ENCODE measurements around the gene RNF19B.
"Not testable (repeated sequence)": the region's sequence is repeated elsewhere in the genome, so short reads cannot be mapped to it uniquely, and the experiment has no call there.

Gene RNF19B

GRCh38 chr1:33001282-33001681, 36.7 kb upstream of the RNF19B start:
- TF ChIP-seq CTCF (IDR thresholded peaks at IDR 0.05; ENCODE audit: low read length, missing control alignments), result peak; percentile 13
- DNase-seq (ENCODE audit: low read depth), result no peak
- H3K4me3 ChIP-seq (replicated peaks; ENCODE audit: low read depth, low read length), result no peak overlapping the region

GRCh38 chr1:33000427-33001026, 35.9 kb upstream of the RNF19B start:
- no peak for TF ChIP-seq CTCF (IDR thresholded peaks at IDR 0.05; ENCODE audit: low read length, missing control alignments)
- no peak overlapping the region for H3K4me3 ChIP-seq (replicated peaks; ENCODE audit: low read depth, low read length)
- DNase-seq (ENCODE audit: low read depth), result no peak

GRCh38 chr1:32998997-32999396, 34.4 kb upstream of the RNF19B start:
- DNase-seq (ENCODE audit: low read depth), result peak; percentile 33
- TF ChIP-seq CTCF (IDR thresholded peaks at IDR 0.05; ENCODE audit: low read length, missing control alignments), result no peak
- no peak overlapping the region for H3K4me3 ChIP-seq (replicated peaks; ENCODE audit: low read depth, low read length)

- TF ChIP-seq CTCF (IDR thresholded peaks at IDR 0.05; ENCODE audit: low read length, missing control alignments), result no peak
- peak; percentile 30 for DNase-seq (ENCODE audit: low read depth)
- H3K4me3 ChIP-seq (replicated peaks; ENCODE audit: low read depth, low read length), result no peak overlapping the region
Measured at GRCh38 chr1:32998064-32998463, 33.5 kb upstream of the RNF19B start.

- H3K4me3 ChIP-seq (replicated peaks; ENCODE audit: low read depth, low read length), result no peak overlapping the region
- TF ChIP-seq CTCF (IDR thresholded peaks at IDR 0.05; ENCODE audit: low read length, missing control alignments), result no peak
- DNase-seq (ENCODE audit: low read depth), result peak; percentile 84
Measured at GRCh38 chr1:32997381-32997891, 32.8 kb upstream of the RNF19B start.

- not testable (repeated sequence) for H3K4me3 ChIP-seq (replicated peaks; ENCODE audit: low read depth, low read length); DNase-seq (ENCODE audit: low read depth)
Measured at GRCh38 chr1:32993324-32993636, 28.7 kb upstream of the RNF19B start.

GRCh38 chr1:32992489-32993323, 28.1 kb upstream of the RNF19B start:
- no peak for TF ChIP-seq CTCF (IDR thresholded peaks at IDR 0.05; ENCODE audit: low read length, missing control alignments)
- peak; percentile 96 for DNase-seq (ENCODE audit: low read depth)
- H3K4me3 ChIP-seq (replicated peaks; ENCODE audit: low read depth, low read length), result no peak overlapping the region
